Smooth muscle cell (in vitro differentiated cells): ENCODE results near the gene BTN3A1. TPM values are rescaled to one million over a fixed set of nuclear protein-coding genes. Genes with fewer than 3 reads are reported as not detected.
"Not testable (repeated sequence)": the region's sequence is repeated elsewhere in the genome, so short reads cannot be mapped to it uniquely, and the experiment has no call there.

ENCODE experiments used
- DNase-seq: peaks from one replicate; lab custom pipeline; 2025; ENCODE audit not compliant: unreplicated experiment; lab: John Stamatoyannopoulos, UW
- H2AFZ ChIP-seq: fragments of 200-600 bp; sonication (generic); 2 replicates; pipeline ENCODE4 v1.6.0; 2016; ENCODE audit warnings: antibody characterized with exemption, low read depth, mild to moderate bottlenecking
- H3F3A ChIP-seq: fragments of 200-600 bp; sonication (generic); 2 replicates; pipeline ENCODE4 v1.6.0; 2017; ENCODE audit warnings: antibody characterized with exemption, low read depth
- H3K27ac ChIP-seq: fragments of 200-600 bp; sonication (generic); 2 replicates; pipeline ENCODE4 v1.5.1; 2016; ENCODE audit warnings: low read depth, mild to moderate bottlenecking
- H3K27me3 ChIP-seq: fragments of 200-600 bp; sonication (generic); 2 replicates; pipeline ENCODE4 v1.6.1; 2016; ENCODE audit warnings: low read depth, mild to moderate bottlenecking
- H3K36me3 ChIP-seq: fragments of 200-600 bp; sonication (generic); 2 replicates; pipeline ENCODE4 v1.5.1; 2016; ENCODE audit warnings: low read depth
- H3K4me1 ChIP-seq: fragments of 200-600 bp; sonication (generic); 2 replicates; pipeline ENCODE4 v1.5.1; 2016; ENCODE audit warnings: low read depth
- H3K4me2 ChIP-seq: fragments of 200-600 bp; sonication (generic); 2 replicates; pipeline ENCODE4 v1.6.0; 2016; ENCODE audit warnings: mild to moderate bottlenecking
- H3K4me3 ChIP-seq: fragments of 200-600 bp; sonication (generic); 2 replicates; pipeline ENCODE4 v1.5.1; 2016; ENCODE audit warnings: mild to moderate bottlenecking
- H3K79me2 ChIP-seq: fragments of 200-600 bp; sonication (generic); 2 replicates; pipeline ENCODE4 v1.6.0; 2016; ENCODE audit warnings: low read depth, mild to moderate bottlenecking
- H3K9ac ChIP-seq: fragments of 200-600 bp; sonication (generic); 2 replicates; pipeline ENCODE4 v1.6.0; 2016; ENCODE audit warnings: low read depth
- H3K9me3 ChIP-seq: fragments of 200-600 bp; sonication (generic); replicated peaks from 2 replicates; pipeline ENCODE4 v1.5.1; 2016; ENCODE audit warnings: low read depth
- H4K20me1 ChIP-seq: fragments of 200-600 bp; sonication (generic); 2 replicates; pipeline ENCODE4 v1.6.0; 2016; ENCODE audit warnings: low read depth
- WGBS: methylation state at CpG from one replicate; pipeline ENCODE4 v1.1.7; 2016; ENCODE audit warnings: low lambda C conversion rate; 5-methylcytosine and 5-hydroxymethylcytosine counted together
- polyA plus RNA-seq: library from polyadenylated mRNA; unstranded; fragments of >200 nt; fragmentation: Nextera tagmentation; extraction: Ambion mirVana; gene quantifications from 2 replicates; pipeline ENCODE4 v1.2.1, GENCODE V29; 2016
- total RNA-seq: library from RNA; depleted of rRNA; stranded (reverse); fragments of >200 nt; gene quantifications from 2 replicates; pipeline ENCODE4 v1.2.3, GENCODE V29; 2014
- TF ChIP-seq, protein P1 (sequence below): fragments of 200-600 bp; sonication (generic); IDR thresholded peaks from 2 replicates; pipeline ENCODE4 v1.5.1; 2017; ENCODE audit warnings: borderline replicate concordance, mild to moderate bottlenecking, antibody characterized with exemption; ENCODE audit not compliant: insufficient read depth, poor library complexity, severe bottlenecking

Gene BTN3A1
- total and polyA plus RNA-seq, 2 experiments from 2014 or later: 13.5 to 19.1 TPM

DNA sequence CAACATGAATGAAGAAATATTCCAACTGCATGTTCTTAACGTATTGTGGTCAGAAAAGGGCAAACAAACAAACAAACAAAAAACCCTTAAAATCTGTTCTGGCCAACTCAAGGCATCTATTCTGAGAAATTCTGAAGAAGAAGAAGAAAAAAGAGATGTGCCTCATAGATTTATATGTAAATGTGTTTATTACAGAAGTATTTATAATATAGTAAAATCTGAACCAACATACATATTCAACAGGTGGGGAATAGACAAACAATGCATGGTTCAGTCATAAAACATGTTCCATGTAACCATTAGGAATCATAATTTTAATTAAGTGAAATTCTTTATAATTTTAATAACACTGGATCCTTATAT is 36.5 kb upstream of the BTN3A1 start:
- peak overlapping the region; percentile 98 for H2AFZ ChIP-seq
- no peaks in the 10 kb centered on the region for H3K9me3 ChIP-seq
- WGBS: 35% methylated on average over 1 of the region's 1 CpG
- H3K4me1 ChIP-seq: peaks cover 15% of the 10 kb centered on the region
- peak overlapping the region; percentile 83 for H3K27ac ChIP-seq
- peak overlapping the region; percentile 91 for H3K4me3 ChIP-seq
- TF ChIP-seq, protein P1, sequence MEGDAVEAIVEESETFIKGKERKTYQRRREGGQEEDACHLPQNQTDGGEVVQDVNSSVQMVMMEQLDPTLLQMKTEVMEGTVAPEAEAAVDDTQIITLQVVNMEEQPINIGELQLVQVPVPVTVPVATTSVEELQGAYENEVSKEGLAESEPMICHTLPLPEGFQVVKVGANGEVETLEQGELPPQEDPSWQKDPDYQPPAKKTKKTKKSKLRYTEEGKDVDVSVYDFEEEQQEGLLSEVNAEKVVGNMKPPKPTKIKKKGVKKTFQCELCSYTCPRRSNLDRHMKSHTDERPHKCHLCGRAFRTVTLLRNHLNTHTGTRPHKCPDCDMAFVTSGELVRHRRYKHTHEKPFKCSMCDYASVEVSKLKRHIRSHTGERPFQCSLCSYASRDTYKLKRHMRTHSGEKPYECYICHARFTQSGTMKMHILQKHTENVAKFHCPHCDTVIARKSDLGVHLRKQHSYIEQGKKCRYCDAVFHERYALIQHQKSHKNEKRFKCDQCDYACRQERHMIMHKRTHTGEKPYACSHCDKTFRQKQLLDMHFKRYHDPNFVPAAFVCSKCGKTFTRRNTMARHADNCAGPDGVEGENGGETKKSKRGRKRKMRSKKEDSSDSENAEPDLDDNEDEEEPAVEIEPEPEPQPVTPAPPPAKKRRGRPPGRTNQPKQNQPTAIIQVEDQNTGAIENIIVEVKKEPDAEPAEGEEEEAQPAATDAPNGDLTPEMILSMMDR: no peak
- H3K36me3 ChIP-seq: no peaks in the 10 kb centered on the region
- no peaks in the 10 kb centered on the region for H3K27me3 ChIP-seq
- H3F3A ChIP-seq: no peaks in the 10 kb centered on the region
- DNase-seq: no peak
- H3K4me2 ChIP-seq: peak overlapping the region; percentile 85
- H3K9ac ChIP-seq: peak overlapping the region; percentile 88
- no peaks in the 10 kb centered on the region for H3K79me2 ChIP-seq
- no peaks in the 10 kb centered on the region for H4K20me1 ChIP-seq

DNA sequence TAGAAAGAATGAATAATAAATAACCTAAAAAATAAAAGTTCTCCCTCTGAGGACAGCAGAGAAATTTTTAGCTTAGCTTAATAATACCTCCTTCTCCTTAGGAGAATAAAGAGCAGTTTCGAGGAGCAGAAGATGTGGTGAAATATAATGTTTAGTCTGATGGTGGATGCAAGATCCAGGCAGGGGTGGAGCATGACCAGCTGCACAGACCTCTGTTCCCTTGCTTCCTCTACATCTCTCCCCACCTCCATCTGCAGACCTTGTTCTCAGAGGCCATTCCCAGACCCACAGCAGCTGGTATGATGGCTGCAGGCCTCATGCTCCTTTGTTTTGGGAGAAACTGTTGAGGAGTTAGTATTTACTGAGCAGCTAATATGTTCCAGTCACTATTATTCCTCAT is 35.6 kb upstream of the BTN3A1 start:
- TF ChIP-seq, protein P1: no peak
- Histone ChIP-seq H3K4me2 (peak overlapping the region; percentile 85), H3K4me3 (no peak overlapping the region), H4K20me1 (no peaks in the 10 kb centered on the region), H3K36me3 (no peaks in the 10 kb centered on the region), H3K27ac (no peak overlapping the region), H3K27me3 (no peaks in the 10 kb centered on the region), H2AFZ (no peak overlapping the region), H3K9me3 (no peaks in the 10 kb centered on the region), H3K9ac (no peak overlapping the region), H3K79me2 (no peaks in the 10 kb centered on the region), H3K4me1 (peaks cover 15% of the 10 kb centered on the region), H3F3A (no peaks in the 10 kb centered on the region)
- DNase-seq: no peak
- WGBS: 77% methylated on average over 1 of the region's 1 CpG

DNA sequence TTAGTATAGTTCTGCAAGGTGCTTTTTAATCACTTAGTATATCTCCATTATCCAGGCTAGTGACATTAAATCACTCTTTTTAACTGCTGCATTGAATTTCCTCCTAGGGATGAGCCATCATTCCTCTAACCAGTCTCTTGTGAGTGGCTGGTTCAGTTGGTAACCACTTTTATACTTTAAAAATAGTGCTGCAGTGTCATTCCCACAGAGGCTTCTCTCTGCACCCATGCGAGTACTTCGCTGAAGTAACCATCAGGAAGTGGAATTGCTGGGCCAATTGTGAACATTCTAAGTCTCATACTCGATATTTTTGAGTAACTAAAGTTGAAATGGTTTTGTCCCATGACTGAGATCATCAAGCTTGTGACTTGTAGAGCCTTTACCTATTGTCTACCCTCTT is 35.0 kb upstream of the BTN3A1 start:
- H3K9me3 ChIP-seq: no peaks in the 10 kb centered on the region
- no peak overlapping the region for H3K27ac ChIP-seq
- no peak overlapping the region for H2AFZ ChIP-seq
- TF ChIP-seq, protein P1: no peak
- H3K4me1 ChIP-seq: peaks cover 15% of the 10 kb centered on the region
- DNase-seq: no peak
- H3K79me2 ChIP-seq: no peaks in the 10 kb centered on the region
- no peaks in the 10 kb centered on the region for H3K36me3 ChIP-seq
- no peak overlapping the region for H3K4me2 ChIP-seq
- no peaks in the 10 kb centered on the region for H4K20me1 ChIP-seq
- H3K4me3 ChIP-seq: no peak overlapping the region
- H3K27me3 ChIP-seq: no peaks in the 10 kb centered on the region
- H3F3A ChIP-seq: no peaks in the 10 kb centered on the region
- H3K9ac ChIP-seq: no peak overlapping the region
- 94% methylated on average over 3 of the region's 3 CpGs for WGBS

DNA sequence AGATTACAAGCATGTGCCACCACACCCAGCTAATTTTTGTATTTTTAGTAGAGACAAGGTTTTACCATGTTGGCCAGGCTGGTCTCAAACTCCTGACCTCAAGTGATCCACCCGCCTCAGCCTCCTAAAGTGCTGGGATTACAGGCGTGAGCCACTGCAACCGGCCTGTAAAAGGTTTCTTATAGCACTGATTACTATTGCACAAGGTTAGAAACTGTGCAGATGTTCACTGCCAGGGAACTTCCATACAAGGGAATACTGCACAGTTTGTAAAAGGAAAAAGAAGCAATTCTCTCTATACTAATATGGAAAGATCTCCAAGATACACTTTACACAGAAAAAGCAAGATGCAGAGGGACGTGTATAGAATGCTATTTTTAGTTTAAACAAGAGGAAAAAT is 30.3 kb upstream of the BTN3A1 start:
- not testable (repeated sequence) for H3K9ac ChIP-seq, H3K36me3 ChIP-seq, H3K4me3 ChIP-seq, H3K79me2 ChIP-seq, H3F3A ChIP-seq, H3K27me3 ChIP-seq, H3K9me3 ChIP-seq, DNase-seq, H3K4me1 ChIP-seq, H3K27ac ChIP-seq, H3K4me2 ChIP-seq, H2AFZ ChIP-seq, H4K20me1 ChIP-seq
- WGBS: 45% methylated on average over 4 of the region's 4 CpGs
